ENCODE data around the gene CLDN4. TPM values are rescaled to one million over a fixed set of nuclear protein-coding genes. Genes with fewer than 3 reads are reported as not detected.
A peak's percentile ranks its signal among the peaks of the same experiment; 100 is the strongest.
"Not testable (repeated sequence)": the region's sequence is repeated elsewhere in the genome, so short reads cannot be mapped to it uniquely, and the experiment has no call there.

Gene CLDN4
- total RNA-seq, 1 donor from 2014 or later: 0.07 TPM

DNA sequence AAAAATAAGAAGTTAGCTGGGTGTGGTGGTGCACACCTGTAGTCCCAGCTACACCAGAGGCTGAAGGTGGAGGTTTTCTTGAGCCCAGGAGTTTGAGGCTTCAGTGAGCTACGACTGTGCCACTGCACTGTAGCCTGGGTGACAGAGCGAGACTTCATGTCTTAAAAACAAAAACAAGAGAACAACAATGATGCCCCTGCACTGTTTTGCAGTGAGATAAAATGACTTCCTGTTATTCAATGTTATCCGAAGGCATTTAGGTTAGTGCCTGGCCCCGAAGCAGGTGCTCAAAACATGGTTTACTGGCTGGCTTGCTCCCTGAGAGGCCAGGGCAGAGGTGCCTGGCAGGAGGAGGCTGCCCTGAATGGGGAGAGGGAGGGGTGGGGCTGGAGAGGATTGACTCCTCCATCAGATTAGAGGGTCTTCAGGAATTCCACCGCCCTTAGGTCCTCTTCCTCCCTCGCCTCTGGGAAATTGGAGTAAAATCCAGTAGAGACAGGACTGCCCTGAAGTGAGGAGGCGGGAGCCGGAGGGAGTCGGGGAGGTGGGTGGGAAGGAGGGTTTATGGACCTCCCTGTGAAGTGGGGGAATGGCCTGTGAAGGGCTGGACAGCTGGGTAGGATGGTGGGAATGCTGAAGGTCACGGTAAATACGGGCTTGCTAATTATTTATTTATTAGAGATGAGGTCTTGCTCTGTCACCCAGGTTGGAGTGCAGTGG is 6.8 kb upstream of the CLDN4 start:
- no peak for DNase-seq (ENCODE audit: low read depth, low spot score)

DNA sequence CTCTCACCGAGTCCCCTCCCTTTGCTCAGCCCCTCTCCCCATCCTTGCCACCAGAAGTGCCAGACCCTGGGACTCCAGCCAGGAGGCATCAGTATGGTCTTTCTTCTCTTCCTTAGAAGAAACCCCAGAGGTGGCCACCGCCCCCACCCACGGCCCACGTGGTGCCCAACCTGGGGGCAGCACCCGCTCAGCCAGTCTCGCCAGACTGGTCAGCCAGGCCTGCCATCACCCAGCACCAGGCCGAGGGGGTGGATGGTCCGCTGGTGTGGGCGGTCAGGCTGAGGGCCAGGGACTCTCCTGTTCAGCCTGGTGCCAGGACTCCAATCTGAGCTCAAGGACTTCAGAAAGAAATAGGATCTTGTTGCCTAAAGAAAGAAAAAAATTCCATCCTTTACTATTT is 5.8 kb upstream of the CLDN4 start:
- DNase-seq (ENCODE audit: low read depth, low spot score): no peak

DNA sequence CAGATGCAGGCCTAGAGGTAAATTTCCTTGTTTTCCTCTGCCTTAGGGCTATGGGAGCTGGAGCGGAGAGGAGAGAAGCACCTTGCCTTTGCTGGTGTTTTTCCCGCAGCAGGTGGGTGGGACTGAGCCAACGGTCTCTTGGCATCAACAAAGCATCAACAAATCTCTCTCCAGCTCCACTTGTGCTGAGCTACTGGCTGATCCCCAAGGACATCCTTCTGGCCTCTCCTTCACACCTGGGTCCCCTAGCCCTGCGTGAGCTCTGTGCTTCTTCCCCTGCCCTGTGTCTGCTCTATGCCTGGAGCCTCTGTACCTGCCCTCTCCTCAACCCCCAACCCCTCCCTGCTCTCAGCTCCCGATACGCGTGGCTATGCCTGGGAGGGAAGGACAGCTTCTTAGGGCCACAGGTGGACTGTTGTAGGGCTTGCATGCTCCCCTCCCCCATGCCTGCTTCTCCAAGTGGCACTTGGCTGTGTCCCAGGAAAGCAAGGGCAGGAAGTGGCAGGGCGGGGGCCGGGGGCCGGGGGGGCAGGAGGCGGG is 3.2 kb upstream of the CLDN4 start:
- DNase-seq (ENCODE audit: low read depth, low spot score): no peak

DNA sequence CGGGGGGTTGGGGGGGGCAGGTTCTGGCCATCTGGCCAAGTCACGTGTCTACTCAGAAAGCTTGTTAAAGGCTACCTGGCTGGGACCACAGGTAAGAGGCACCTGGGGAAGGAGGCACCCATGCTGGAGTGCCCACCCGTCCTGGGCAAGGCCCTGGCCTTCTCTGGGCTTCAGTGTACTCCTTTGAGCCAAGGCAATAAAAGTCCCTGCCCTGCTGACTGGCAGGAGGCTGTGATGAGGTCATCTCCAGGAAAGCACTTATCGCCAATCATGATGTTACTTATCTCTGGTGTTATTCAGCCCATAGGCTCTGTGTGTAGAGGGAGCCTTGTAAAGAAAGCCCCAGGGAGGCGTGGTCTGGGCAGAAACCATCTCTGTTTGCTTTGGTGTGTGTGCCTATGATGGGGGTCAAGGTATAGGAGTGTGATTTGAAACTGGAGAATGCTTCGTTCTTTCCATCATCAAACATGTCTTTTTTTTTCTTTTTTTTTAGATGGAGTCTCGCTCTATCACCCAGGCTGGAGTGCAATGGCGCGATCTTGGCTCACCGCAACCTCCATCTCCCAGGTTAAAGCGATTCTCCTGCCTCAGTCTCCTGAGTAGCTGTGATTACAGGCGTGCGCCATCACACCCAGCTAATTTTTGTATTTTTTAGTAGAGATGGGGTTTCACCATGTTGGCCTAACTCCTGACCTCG is 2.5 kb upstream of the CLDN4 start:
- peak; percentile 36 for DNase-seq (ENCODE audit: low read depth, low spot score)

DNA sequence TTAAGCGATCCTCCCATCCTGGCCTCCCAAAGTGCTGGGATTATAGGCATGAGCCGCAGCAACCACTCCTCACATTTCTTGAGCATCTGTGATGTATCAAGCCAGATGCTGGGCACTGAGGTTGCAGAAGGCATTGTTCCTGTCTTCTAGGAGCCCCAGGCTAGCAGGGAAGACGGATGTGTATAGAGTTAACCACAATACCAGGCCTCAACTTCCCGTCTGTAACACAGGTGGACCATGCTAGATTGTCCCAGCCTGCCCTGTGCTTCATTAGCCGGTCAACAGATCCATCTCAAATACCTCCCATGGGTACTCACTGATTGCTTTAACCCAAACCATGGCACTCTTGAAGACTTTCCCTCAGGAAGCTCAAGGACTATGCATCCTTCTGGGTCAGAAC is 1.8 kb upstream of the CLDN4 start:
- DNase-seq (ENCODE audit: low read depth, low spot score): no peak

DNA sequence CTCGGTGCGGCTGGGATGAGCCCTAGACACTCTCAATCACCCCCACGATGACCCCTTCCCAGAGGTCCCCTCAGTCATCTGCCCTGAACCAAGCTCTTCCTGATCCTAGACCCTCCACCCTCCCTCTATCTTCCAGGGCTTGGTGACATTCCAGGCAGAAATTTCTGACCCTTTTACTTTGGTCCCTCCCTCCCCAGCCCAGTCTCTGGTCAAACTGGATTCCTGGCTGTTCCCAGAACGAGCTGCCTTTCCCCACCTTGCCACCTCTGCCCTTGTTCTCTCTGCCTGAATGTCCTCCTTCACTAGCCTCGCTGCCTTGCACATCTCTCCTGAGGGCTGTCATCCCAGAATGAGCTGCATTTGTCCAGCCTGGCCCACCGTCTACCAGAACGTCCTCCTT is 1.3 kb upstream of the CLDN4 start:
- no peak for DNase-seq (ENCODE audit: low read depth, low spot score)

DNA sequence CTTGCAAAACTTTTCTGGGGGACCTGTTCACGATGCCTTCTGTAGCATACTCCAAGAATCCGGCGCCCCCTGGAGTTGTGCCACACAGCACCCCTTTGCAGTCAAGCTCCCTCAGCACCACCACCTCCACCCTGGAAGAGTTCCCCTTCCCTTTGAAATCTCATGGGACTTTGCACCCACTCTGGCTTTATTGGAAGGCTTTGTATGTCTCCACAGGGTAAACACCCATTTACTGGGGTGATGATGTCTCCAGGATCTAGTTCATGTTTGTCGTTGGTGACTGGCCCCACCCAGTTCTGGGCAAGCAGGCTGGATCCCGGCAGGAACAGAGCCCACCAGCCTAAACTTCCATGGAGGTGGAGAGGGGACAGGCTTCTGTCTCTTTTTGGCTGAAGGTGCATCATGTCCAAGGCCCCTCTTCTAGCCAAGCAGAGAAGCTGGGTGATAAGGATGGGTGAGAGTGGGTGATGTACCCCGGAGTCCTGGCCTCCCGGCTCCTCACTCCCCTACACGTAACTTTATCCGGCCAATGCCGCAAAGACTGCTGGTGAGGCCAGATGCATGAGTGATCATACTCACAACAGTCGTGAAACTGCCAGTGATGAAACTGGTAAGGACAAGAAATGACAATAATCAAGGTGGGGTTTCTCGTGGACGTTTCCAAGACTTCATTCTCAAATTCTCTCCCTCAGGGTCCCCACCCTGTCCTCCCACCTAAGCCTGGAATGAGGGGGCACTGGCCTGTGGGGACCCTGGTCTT is 695 bp upstream of the CLDN4 start:
- DNase-seq (ENCODE audit: low read depth, low spot score): no peak

DNA sequence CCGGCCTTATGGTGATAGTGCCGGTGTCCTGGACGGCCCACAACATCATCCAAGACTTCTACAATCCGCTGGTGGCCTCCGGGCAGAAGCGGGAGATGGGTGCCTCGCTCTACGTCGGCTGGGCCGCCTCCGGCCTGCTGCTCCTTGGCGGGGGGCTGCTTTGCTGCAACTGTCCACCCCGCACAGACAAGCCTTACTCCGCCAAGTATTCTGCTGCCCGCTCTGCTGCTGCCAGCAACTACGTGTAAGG is 713 bp downstream of the CLDN4 start:
- DNase-seq (ENCODE audit: low read depth, low spot score): no peak

DNA sequence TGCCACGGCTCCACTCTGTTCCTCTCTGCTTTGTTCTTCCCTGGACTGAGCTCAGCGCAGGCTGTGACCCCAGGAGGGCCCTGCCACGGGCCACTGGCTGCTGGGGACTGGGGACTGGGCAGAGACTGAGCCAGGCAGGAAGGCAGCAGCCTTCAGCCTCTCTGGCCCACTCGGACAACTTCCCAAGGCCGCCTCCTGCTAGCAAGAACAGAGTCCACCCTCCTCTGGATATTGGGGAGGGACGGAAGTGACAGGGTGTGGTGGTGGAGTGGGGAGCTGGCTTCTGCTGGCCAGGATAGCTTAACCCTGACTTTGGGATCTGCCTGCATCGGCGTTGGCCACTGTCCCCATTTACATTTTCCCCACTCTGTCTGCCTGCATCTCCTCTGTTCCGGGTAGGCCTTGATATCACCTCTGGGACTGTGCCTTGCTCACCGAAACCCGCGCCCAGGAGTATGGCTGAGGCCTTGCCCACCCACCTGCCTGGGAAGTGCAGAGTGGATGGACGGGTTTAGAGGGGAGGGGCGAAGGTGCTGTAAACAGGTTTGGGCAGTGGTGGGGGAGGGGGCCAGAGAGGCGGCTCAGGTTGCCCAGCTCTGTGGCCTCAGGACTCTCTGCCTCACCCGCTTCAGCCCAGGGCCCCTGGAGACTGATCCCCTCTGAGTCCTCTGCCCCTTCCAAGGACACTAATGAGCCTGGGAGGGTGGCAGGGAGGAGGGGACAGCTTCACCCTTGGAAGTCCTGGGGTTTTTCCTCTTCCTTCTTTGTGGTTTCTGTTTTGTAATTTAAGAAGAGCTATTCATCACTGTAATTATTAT is 1.2 kb downstream of the CLDN4 start:
- DNase-seq (ENCODE audit: low read depth, low spot score): no peak

DNA sequence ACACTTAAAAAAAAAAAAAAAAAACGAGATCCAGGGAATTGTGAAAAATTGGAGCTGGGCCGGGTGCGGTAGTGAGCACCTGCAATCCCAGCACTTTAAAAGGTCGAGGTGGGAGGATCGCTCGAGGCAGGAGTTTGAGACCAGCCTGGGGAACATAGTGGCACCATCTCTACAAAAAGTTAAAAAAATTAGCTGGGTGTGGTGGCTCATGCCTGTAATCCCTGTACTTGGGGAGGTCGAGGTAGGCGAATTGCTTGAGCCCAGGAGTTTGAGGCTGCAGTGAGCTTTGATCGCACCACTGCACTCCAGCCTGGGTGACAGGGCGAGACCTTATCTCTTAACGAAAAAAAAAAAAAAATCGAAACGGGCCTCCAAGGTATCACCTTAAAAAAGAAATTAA is 2.0 kb downstream of the CLDN4 start:
- no peak for DNase-seq (ENCODE audit: low read depth, low spot score)

DNA sequence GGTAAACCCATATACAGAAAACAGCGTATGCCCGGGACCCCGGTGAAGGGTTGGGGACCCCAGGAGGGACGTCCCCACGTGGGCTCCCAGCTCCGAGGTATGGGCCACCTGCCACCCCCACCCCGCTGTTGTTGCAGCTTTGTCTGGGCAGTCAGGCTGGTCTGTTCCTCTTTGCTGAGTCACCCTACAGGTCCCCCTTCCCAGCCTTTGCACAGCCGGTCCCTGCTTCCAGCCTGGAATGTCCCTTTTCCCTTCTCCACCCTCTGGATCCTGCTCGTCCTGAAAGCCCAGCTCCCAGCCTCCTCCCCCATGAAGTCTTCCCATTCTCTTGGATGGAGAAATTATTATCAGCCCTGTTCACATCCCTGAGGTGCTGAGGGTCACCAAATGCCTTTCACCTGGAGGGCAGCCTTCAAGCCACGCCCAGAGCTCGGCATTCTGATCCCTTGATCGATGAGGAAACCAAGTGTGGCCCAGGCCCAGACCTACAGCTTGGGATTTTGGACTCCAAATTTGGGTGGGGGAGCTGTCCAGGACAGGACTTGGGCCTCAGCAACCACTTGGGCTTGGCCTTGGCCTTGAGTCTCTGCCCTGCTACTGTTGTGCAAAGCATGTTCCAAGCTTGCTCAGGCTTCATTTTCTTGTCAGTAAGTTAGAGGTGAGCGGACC is 2.6 kb downstream of the CLDN4 start:
- DNase-seq (ENCODE audit: low read depth, low spot score): no peak

DNA sequence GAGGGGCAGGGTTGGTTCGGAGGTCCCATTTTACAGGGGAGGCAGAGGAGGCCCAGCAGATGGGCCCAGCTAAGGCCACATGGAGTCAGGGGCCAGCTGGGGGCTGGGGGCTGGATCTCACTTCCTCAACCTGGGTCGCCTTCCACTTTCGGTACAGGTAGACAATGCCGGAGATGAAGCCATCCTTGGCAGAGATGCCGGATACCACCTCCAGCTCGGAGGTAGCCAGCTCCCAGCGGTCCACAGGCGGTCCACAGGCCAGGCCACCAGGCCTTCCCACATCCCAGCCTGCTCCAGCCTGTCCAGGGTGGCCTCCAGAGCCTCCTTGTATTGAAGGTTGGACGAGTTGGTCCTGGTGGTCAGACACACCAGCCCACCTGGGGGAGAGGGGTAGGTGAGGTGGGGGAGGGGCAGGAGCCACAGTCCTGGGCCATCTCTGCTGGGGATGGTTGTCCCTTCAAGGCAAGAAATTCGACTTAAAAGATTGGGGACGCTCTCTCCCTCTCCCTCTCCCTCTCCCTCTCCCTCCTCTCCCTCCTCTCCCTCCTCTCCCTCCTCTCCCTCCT is 3.9 kb downstream of the CLDN4 start:
- no peak for DNase-seq (ENCODE audit: low read depth, low spot score)

DNA sequence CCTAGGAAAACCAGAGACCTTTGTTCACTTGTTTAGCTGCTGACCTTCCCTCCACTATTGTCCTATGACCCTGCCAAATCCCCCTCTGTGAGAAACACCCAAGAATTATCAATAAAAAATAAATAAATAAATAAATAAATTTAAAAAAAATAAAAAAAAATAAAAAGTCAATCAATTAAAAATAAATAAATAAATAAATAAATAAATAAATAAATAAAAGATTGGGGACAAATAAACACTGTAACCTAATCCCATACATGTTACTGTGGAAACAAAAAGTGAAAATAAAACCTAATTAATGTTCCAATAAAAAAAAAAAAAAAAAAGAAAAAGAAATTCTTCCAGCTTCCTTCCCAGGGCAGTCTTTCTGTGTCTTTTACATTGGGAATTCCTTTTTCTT is 6.4 kb downstream of the CLDN4 start:
- DNase-seq (ENCODE audit: low read depth, low spot score): not testable (repeated sequence)

DNA sequence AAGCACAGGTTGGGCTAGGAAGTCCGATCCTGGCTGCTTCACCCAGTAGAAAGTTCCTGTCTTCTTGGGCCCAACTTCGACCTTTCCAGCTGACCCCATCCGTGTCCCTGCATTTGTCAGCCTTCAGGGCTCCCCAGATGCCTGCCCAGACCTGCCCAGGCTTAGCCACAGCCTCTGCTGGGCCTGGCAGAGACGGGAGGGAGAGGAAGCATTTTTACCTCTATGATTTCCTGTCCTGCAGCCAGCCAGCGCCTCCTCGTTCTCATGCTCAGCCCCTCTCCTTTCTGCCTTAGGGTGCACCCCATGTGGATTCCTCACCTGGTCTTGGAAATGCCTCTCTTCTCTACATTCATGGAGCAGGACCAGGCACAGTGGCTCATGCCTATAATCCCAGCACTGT is 7.8 kb downstream of the CLDN4 start:
- no peak for DNase-seq (ENCODE audit: low read depth, low spot score)

DNA sequence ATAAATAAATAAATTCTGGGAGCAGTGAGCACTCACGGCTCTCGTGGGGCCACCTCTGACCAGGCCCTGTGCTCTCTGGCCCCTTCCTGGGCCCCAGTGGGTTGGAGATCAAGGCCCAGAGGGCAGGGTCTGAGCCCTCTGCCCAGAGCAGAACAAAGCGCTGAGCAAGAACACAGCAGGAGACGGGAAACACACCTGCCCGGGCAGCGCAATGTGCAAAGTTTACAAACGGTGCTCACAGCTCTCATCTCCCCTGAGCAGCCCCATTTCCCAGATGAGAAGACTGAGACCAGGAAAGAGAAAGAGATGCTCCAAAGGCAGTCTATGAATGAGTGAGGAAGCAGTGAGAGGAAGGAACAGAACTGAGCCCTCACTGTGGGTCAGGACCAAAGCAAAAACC is 8.5 kb downstream of the CLDN4 start:
- no peak for DNase-seq (ENCODE audit: low read depth, low spot score)

DNA sequence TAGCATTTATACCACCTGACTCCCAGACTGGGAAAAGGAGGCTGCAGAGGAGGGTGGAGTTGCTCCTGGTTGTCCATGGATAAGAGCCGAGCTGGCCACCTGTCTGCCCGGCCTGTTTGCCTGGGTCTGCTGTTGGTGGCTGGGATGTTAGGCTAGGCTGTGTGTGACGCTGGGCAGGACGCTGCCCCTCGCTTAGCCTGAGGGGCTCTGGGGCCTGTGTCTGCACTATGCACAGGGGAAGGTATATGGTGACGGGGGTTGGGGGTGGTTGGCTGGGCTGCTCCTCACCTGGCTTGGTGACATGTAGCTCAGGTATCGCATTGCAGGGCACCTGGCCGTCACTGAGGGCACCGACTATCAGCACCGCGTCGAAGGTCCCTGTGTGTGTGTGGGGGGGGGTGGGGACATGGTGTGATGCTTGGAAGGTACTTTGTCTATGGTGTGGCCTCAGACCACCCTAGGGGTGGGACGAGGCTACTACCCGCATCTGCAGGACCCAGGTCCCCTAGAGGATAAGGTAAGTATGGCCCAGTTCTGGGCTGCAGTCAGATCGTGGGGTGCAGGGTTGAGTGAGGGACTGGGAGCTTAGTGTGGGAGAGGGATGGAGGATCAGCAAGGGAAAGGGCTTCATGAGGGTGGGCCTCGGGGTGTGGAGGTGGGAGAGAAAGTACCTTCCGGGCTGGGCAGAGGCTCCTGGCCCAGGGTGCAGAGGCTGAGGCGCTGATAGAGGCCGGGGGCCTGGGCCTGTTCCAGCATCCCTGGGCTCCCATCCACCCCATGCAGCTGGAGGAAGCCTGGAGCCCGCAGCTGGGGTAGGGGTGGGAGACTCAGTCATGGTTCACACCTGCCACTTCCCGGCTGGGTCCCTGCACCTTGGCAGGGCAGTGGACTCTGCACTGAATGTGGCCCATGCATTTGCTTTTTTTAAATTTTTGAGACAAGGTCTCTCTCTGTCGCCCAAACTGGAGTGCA is 9.2 kb downstream of the CLDN4 start:
- DNase-seq (ENCODE audit: low read depth, low spot score): no peak

DNA sequence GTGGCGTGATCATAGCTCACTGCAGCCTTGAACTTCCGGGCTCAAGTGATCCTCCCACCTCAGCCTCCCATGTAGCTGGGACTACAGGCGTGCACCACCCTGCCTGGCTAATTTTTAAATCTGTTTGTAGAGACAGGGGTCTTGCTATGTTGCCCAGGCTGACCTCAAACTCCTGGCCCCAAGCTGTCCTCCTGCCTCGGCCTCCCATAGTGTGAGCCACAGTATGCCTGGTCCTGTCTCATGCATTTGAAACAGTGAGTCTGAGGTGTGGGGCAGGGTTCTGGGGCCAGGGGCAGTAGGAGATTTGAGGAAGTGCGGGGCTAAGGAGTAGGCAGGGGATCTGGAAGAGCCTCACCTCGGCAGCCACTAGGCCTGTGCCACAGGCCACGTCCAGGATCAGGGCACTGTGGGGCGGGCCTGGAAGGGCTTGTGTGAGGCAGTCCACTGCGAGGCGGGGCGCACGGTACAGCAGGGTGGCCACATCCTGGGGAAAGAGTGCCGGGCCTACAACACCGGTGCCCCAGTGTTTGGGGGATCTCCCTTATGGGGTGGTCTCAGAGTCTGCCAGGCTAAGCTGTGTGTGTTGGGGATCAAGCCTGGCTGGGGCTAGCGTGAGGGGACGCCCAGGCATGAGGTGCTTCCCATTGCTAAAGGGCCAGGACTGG is 10.1 kb downstream of the CLDN4 start:
- DNase-seq (ENCODE audit: low read depth, low spot score): no peak

DNA sequence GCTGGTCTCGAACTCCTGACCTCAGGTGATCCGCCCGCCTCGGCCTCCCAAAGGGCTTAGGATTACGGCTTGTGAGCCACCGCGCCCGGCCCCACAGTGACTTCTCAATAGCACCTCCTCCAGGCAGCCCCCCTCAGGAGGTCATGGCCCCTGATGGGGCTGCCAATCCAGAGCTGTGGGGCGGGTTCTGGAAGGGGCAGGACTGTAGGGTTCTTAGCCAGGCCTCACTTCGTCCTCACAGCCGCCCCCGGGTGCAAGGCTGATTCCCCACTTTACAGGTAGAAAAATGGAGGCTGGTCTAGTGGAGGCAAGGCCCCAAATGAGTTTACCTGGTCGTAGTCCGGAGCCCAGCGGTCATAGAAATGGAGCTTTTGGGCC is 10.9 kb downstream of the CLDN4 start:
- DNase-seq (ENCODE audit: low read depth, low spot score): no peak
